ENCODE data around the gene FER1L5. TPM values are rescaled to one million over a fixed set of nuclear protein-coding genes. Genes with fewer than 3 reads are reported as not detected.
"Not testable (repeated sequence)": the region's sequence is repeated elsewhere in the genome, so short reads cannot be mapped to it uniquely, and the experiment has no call there.

Gene FER1L5
- total RNA-seq, 1 experiment from 2014 or later: not detected

GRCh38 chr2:96633641-96634040 lies 8.9 kb upstream of the FER1L5 start:
- DNase-seq (ENCODE audit: low read depth): no peak

DNA sequence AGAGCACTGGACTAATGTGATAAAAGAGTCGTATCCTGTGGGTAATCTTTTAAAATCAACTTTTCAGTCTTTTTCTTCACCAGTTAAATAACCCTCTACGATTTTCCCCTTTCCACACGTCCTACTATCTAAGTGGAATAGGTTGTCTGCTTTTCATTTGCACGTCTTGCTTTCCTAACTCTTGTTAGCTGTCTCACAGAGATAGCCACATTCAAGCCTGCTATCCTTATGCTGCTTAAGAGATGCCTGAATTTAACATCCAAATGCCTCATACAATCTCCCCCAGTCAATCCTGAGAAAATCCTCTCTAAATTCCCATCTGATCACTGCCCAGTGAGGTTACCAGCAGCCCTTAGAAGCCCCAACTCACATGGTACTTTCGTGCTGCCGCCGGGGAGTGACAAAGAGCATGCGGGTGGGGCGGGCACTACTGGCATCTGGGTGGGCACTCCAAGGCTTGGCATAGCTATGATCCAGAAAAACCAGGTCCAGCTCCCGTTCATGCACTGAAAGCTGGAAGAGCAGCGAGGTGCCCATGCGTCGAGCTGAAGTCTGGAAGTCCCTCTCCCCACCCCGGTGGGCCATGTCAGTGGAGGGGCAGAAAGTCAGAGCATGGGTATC lies 5.9 kb upstream of the FER1L5 start:
- DNase-seq (ENCODE audit: low read depth): no peak

DNA sequence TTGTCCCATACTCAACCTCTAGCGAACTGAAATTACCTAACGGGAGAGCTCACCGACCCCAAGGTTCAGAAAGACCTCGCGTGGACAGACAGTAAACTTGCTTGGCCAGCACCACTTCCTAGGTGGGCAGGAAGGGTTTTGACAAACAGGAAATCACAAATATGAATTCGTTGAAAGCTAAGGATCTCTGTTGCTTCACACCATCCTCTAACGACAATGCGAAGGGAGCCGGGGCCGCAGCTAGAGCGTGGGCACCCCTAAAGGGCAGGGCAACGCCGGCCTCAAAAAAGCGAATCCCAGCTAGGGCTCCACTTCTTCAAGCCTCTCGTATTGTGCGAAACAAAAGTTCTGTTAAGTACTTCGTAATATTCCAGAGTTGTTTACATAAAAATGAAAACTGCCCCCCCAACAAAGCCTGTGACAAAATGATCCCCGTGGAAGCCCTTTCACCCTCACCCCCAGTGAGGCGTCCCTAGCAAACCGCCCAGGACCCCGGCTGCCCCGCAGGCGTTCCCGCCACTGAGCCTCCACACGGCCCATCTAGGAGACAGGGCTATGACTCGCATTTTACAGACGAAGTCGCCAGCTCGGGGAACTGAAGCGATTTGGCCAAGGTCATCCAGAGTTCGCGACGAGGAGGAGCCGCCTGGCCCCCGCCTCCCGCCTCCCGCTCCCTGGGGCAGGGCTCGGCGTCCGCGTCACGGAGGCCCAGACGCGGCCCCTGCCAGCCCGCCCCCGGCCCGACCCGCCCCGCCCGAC lies 5.0 kb upstream of the FER1L5 start:
- peak; percentile 68 for DNase-seq (ENCODE audit: low read depth)

- DNase-seq (ENCODE audit: low read depth): peak; percentile 75
These were observed 4.1 kb upstream of the FER1L5 start, which contains the start of gene KANSL3 for GRCh38 chr2:96638144-96639121. Gene KANSL3 (minus strand): TSS chr2:96638312. CDS start chr2:96637135, 1,177 bp downstream.

DNA sequence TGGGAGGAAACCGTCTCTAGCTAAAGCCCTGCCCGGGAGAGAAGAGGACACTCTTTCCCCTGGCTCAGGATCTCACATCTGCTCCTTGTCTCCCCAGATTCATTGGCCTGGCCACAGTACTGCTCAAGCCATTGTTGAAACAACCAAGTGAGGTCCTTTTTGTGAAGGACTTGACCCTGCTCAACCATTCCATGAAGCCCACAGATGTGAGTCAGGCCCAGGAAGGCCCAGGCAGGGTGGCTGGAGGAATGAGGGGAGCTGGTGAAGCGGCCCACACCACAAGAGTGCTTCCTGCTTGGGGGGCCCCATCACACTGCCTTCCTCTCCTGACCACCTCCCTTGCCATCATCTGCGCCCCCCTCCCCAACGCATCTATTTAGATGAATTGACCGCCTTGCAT lies 5.1 kb downstream of the FER1L5 start:
- no peak for DNase-seq (ENCODE audit: low read depth)

- DNase-seq (ENCODE audit: low read depth): no peak
These were observed 5.9 kb downstream of the FER1L5 start for GRCh38 chr2:96648306-96648930.

GRCh38 chr2:96649342-96649741 lies 6.8 kb downstream of the FER1L5 start:
- no peak for DNase-seq (ENCODE audit: low read depth)

- no peak for DNase-seq (ENCODE audit: low read depth)
These were observed 9.2 kb downstream of the FER1L5 start for GRCh38 chr2:96651793-96652192.

DNA sequence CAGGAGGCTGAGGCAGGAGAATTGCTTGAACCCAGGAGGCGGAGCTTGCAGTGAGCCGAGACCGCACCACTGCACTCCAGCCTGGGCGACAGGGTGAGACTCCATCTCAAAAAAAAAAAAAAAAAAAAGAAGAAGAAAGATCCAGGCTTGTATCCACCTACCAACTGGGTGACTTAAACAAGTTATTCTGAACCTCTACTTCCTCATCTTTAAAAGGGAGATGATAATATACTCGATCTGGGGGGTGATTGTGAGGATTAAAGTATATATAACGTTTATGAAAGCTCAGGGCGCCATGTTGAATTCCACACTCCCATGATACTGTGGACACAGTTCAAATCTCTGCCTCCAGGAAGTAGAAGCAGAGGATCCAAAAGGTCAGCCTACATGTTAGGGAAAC lies 12.2 kb downstream of the FER1L5 start:
- not testable (repeated sequence) for DNase-seq (ENCODE audit: low read depth)

DNA sequence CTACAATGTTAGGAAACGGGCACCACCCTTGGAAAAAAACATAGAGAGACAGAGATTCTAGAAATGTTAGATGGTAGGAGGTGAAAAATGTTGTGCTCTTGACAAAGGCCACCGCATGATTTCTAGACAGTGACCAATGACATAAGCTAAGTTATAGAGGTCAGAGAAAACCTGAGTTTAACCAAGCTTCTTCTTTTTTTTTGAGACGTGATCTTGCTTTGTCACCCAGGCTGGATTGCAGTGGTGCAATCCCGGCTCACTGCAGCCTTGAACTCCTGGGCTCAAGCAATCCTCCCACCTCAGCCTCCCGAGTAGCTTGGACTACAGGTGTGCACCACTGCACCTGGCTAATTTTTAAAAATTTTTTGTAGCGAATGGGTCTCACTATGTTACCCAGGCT lies 13.0 kb downstream of the FER1L5 start:
- no peak for DNase-seq (ENCODE audit: low read depth)

GRCh38 chr2:96656540-96656939 lies 14.0 kb downstream of the FER1L5 start:
- DNase-seq (ENCODE audit: low read depth): no peak

GRCh38 chr2:96661324-96661723 lies 18.8 kb downstream of the FER1L5 start:
- DNase-seq (ENCODE audit: low read depth): no peak

- no peak for DNase-seq (ENCODE audit: low read depth)
These were observed 19.8 kb downstream of the FER1L5 start for GRCh38 chr2:96662360-96662759.

DNA sequence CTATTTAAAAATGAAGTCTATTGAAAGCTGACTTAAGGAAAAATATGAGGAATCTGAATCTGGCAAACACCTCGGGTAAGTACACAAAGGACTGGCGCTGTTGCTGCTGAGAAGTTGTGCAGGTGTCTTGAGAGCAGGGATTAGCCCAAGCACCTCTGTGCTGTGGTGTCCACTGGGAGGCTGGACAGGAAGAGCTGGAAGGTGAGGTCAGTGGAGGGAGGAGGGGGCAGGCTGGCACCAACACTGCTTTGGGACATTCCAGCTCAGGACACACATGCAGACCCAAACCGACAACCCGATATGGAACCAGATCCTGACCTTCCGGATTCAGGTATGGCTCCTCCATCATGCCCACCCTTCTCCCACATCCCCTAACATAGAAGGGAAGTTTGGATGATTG lies 20.6 kb downstream of the FER1L5 start:
- no peak for DNase-seq (ENCODE audit: low read depth)

- no peak for DNase-seq (ENCODE audit: low read depth)
These were observed 21.3 kb downstream of the FER1L5 start for GRCh38 chr2:96663829-96664228.

GRCh38 chr2:96664366-96664925 lies 21.9 kb downstream of the FER1L5 start:
- no peak for DNase-seq (ENCODE audit: low read depth)

- DNase-seq (ENCODE audit: low read depth): peak; percentile 92
These were observed 22.6 kb downstream of the FER1L5 start for GRCh38 chr2:96665083-96665569.

- not testable (repeated sequence) for DNase-seq (ENCODE audit: low read depth)
These were observed 23.2 kb downstream of the FER1L5 start for GRCh38 chr2:96665717-96666116.

GRCh38 chr2:96668771-96669170 lies 26.2 kb downstream of the FER1L5 start:
- no peak for DNase-seq (ENCODE audit: low read depth)

DNA sequence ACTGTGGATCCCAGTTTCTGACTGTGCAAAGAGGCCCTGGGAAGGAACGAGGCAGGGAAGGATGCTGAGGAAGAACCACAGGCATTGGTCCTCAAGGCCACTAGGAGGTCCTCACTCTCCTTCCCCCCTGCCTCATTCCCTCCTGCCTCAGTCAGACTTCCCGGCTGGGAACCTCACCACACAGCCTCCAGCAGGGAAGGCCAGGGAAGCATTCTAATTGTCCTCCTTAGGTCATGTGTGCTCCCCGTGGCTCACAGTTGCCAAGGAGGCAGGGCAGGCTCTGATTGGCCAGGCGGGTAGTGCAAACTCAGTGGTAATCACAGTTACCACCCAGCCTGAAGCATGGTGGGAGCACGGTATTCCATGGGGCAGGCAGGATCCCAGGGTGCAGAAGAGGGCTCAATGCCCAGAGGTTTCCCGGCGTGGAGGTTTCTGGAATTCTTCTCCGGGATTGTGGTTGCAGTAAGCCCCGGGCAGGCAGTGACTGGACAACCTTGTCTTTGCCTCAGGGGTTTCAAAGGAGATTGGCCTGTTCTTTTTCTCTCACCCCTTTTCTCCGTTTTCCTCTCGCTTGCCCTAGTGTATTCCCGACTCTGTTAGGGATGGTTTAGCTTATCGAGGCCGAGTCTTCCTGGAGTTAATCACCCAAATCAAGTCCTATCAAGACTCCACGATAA lies 27.1 kb downstream of the FER1L5 start:
- no peak for DNase-seq (ENCODE audit: low read depth)

Measured in HT1080 (cell line).